Activated CD8-positive, alpha-beta T cell treated with anti-CD3 and anti-CD28 coated beads for 36 hours (primary cell): ENCODE data around the gene HNRNPDL. TPM values are rescaled to one million over a fixed set of nuclear protein-coding genes. Genes with fewer than 3 reads are reported as not detected.

ENCODE experiments used
- ATAC-seq: fragments of 200-7000 bp; cut with Tn5 transposase; one replicate; pipeline ENCODE4 v1.10.0; 2021; ENCODE audit warnings: mild to moderate bottlenecking, moderate library complexity
- CTCF ChIA-PET: fragments of 350-600 bp; sonication (Branson Sonifier 250); formaldehyde crosslinking; loops from one replicate; lab custom pipeline; 2021; ENCODE audit warnings: antibody characterized with exemption; lab: Charles Lee
- POLR2A ChIA-PET: fragments of 350-600 bp; sonication (Branson Sonifier 250); formaldehyde crosslinking; loops from one replicate; lab custom pipeline; 2021; ENCODE audit warnings: antibody characterized with exemption; lab: Charles Lee
- DNase-seq: peaks from one replicate; pipeline ENCODE4 v3.0.0-alpha.2; 2020
- H3K27ac Mint-ChIP-seq: one replicate; pipeline ENCODE4 v1.8.0; 2021; ENCODE audit warnings: mild to moderate bottlenecking, mixed read lengths
- H3K27me3 Mint-ChIP-seq: one replicate; pipeline ENCODE4 v1.8.0; 2021; ENCODE audit warnings: mixed read lengths
- H3K36me3 Mint-ChIP-seq: one replicate; pipeline ENCODE4 v1.8.0; 2021; ENCODE audit warnings: low read depth, mixed read lengths
- H3K4me1 Mint-ChIP-seq: one replicate; pipeline ENCODE4 v1.8.0; 2021; ENCODE audit warnings: low read depth, mixed read lengths
- H3K4me3 Mint-ChIP-seq: one replicate; pipeline ENCODE4 v1.8.0; 2021; ENCODE audit warnings: mild to moderate bottlenecking, moderate library complexity, mixed read lengths
- H3K9me3 Mint-ChIP-seq: one replicate; pipeline ENCODE4 v1.8.0; 2021; ENCODE audit warnings: mixed read lengths
- intact Hi-C: fragments of 100-400 bp; cut with micrococcal nuclease; formaldehyde crosslinking; loops from one replicate; pipeline ENCODE4 v1.10.0; 2022
- total RNA-seq, 2 experiments: library from RNA; stranded (reverse); gene quantifications; one replicate each; pipeline ENCODE4 v1.2.3, GENCODE V29; 2021
- TF ChIP-seq, protein P1 (sequence below): fragments of 200-600 bp; IDR thresholded peaks from one replicate; pipeline ENCODE4 v1.8.0; 2022; ENCODE audit warnings: antibody characterized with exemption, mild to moderate bottlenecking

Gene HNRNPDL
- total RNA-seq, 2 experiments from 2014 or later = 330 to 339 TPM

DNA sequence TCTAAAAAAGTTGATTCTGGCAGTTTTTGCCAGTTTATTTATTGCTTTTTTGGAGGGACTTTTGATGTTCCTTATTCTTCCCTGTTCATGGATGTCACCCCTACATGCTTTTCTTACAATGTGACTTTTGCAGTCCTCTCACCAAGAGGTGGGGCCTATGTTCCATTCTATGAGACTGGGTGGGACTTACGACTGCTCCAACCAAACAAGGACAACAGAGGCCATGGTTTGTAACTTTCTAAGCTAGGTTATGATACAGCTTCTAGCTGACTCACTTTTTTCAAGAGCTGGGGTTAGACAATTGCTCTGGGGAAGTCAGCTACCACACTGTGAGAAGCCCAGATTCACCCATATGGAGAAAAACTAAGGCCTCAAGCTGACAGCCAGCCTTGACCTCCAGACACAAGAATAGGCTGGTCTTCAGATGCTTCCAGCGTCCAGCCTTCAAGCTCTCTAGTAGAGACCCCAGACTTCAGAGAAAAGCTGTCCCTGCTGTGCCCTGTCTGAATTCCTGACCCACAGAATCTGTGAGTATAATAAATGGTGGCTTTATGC is 39.6 kb upstream of the HNRNPDL start:
- Mint-ChIP-seq H3K4me1 (no peaks in the 10 kb centered on the region), H3K36me3 (peaks cover 21% of the 10 kb centered on the region), H3K4me3 (no peak overlapping the region), H3K9me3 (no peaks in the 10 kb centered on the region), H3K27me3 (no peaks in the 10 kb centered on the region), H3K27ac (no peak overlapping the region)
- ATAC-seq (peak; percentile 45), DNase-seq (no peak)
- TF ChIP-seq, protein P1, sequence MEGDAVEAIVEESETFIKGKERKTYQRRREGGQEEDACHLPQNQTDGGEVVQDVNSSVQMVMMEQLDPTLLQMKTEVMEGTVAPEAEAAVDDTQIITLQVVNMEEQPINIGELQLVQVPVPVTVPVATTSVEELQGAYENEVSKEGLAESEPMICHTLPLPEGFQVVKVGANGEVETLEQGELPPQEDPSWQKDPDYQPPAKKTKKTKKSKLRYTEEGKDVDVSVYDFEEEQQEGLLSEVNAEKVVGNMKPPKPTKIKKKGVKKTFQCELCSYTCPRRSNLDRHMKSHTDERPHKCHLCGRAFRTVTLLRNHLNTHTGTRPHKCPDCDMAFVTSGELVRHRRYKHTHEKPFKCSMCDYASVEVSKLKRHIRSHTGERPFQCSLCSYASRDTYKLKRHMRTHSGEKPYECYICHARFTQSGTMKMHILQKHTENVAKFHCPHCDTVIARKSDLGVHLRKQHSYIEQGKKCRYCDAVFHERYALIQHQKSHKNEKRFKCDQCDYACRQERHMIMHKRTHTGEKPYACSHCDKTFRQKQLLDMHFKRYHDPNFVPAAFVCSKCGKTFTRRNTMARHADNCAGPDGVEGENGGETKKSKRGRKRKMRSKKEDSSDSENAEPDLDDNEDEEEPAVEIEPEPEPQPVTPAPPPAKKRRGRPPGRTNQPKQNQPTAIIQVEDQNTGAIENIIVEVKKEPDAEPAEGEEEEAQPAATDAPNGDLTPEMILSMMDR = no peak
- CTCF ChIA-PET = interaction anchor here (1.2 to 2.9 kb wide), 3 partner anchors 8 to 269 kb away, joined by 3 to 13 read pairs (median 6); no protein-coding TSS in a partner anchor
- POLR2A ChIA-PET = no interaction called here
- intact Hi-C loops = no loop called here

DNA sequence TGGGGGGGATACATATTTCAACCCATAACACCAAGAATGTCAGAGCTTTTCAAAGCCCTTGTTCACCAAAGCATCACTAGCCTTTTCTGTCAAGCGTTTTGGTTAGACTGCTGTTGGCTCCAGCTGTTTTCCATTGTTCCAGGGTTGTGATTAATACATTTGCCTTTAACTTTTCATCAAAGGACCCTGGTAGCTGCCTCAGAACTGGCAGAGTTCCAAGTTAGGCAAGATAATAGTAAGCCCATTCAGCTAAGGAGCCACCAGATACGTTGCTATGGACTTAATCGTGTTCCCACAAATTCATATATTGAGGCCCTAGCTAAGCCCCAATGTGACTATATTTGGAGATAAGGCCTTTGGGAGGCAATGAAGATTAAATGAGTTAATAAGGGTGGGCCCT is 37.2 kb upstream of the HNRNPDL start:
- TF ChIP-seq, protein P1 = no peak
- no peak for DNase-seq
- Mint-ChIP-seq H3K27me3 (no peaks in the 10 kb centered on the region), H3K9me3 (no peaks in the 10 kb centered on the region), H3K36me3 (peaks cover 17% of the 10 kb centered on the region), H3K4me3 (no peak overlapping the region), H3K4me1 (no peaks in the 10 kb centered on the region), H3K27ac (no peak overlapping the region)
- ATAC-seq = no peak
- ChIA-PET POLR2A (interaction anchor here (1.0 kb wide), 1 partner anchor 20 kb away, joined by 3 read pairs; no protein-coding TSS in a partner anchor), CTCF (interaction anchor here (1.2 kb wide), 1 partner anchor 272 kb away, joined by 5 read pairs; no protein-coding TSS in a partner anchor)
- intact Hi-C loops = no loop called here

DNA sequence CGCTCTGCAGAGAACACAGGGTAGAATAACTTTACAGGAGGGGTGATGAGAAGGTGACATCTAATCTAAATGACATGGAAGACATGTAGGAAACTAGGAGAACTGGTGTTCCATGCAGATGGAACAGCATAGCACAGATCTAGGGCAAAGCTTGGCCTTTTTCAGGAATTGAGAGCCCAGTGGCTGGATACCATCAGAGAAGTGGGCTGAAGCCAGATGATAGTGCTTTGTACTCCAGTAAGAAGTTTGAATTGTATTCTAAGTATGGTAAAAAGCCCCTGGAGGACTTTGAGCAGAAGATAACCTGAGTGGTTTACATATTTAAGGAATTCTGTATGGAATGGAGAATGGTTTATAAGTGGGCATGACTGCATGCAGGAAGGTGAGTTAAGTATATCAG is 33.0 kb upstream of the HNRNPDL start:
- no peaks in the 10 kb centered on the region for H3K27me3 Mint-ChIP-seq
- H3K9me3 Mint-ChIP-seq = no peaks in the 10 kb centered on the region
- peaks cover 7% of the 10 kb centered on the region for H3K4me1 Mint-ChIP-seq
- no peak overlapping the region for H3K27ac Mint-ChIP-seq
- intact Hi-C loops = loop anchor here (5.0 kb wide), 1 partner anchor 274 kb away; no protein-coding TSS in a partner anchor
- peaks cover 28% of the 10 kb centered on the region for H3K36me3 Mint-ChIP-seq
- TF ChIP-seq, protein P1 = no peak
- ChIA-PET CTCF (interaction anchor here (1.7 to 7.1 kb wide), 2 partner anchors 12 to 276 kb away, joined by 7 to 56 read pairs; no protein-coding TSS in a partner anchor), POLR2A (no interaction called here)
- H3K4me3 Mint-ChIP-seq = no peak overlapping the region
- ATAC-seq (no peak), DNase-seq (no peak)

DNA sequence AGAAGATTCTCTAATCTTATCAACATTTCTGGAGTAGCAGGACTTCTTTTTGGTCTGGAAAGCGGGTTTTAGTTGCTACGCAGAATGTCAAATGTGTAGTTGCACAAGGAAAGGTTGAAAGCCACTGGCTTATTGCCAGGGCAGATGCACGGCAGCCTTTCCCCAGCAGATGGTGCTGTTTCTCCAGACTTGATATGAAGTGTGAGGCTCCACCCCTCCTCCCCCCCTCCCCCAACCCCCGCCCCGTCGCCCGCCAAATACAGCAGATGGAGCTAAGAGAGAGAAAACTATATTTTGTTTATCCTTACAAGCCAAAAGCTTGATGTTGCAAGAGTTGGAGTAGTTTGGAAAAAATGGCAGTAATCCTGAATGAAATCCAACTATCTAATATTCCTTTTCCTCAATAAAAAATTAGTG is 32.2 kb upstream of the HNRNPDL start:
- ChIA-PET POLR2A (no interaction called here), CTCF (interaction anchor here (1.0 to 7.1 kb wide), 7 partner anchors 8 to 280 kb away, joined by 3 to 56 read pairs (median 5); no protein-coding TSS in a partner anchor)
- intact Hi-C loops = loop anchor here (5.0 kb wide), 1 partner anchor 275 kb away; no protein-coding TSS in a partner anchor
- Mint-ChIP-seq H3K27ac (no peak overlapping the region), H3K4me3 (no peak overlapping the region), H3K27me3 (no peaks in the 10 kb centered on the region), H3K36me3 (peaks cover 29% of the 10 kb centered on the region), H3K9me3 (no peaks in the 10 kb centered on the region), H3K4me1 (peaks cover 8% of the 10 kb centered on the region)
- peak; percentile 98 for ATAC-seq
- TF ChIP-seq, protein P1 = peak; percentile 80
- peak; percentile 94 for DNase-seq

DNA sequence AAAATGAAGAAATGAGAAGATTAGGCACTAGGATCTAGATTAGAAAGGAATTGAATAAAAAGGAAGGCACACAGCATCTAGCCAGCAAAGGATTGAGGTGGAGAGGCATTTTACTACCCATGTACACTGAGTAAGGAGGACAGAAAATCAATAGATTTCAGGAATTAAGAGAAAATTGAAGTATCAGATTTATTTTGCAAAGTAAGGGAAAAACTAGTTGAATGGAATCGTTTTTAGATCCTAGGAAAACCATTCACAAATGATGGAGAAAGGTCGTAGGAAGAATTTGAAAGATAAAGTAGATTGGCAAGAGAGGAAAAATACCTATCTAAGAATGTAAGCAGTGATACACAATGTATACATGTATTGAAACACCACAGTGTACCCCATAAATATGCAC is 31.4 kb upstream of the HNRNPDL start:
- ChIA-PET CTCF (interaction anchor here (1.0 to 7.1 kb wide), 8 partner anchors 9 to 281 kb away, joined by 3 to 56 read pairs (median 4); no protein-coding TSS in a partner anchor), POLR2A (no interaction called here)
- intact Hi-C loops = loop anchor here (5.0 kb wide), 1 partner anchor 276 kb away; no protein-coding TSS in a partner anchor
- H3K27me3 Mint-ChIP-seq = no peaks in the 10 kb centered on the region
- no peak for DNase-seq
- TF ChIP-seq, protein P1 = no peak
- no peak for ATAC-seq
- H3K4me3 Mint-ChIP-seq = no peak overlapping the region
- H3K27ac Mint-ChIP-seq = peak overlapping the region; percentile 4
- H3K9me3 Mint-ChIP-seq = no peaks in the 10 kb centered on the region
- H3K4me1 Mint-ChIP-seq = peaks cover 9% of the 10 kb centered on the region
- peaks cover 31% of the 10 kb centered on the region for H3K36me3 Mint-ChIP-seq
